Measurements from ENCODE around the gene SF3B4. TPM values are rescaled to one million over a fixed set of nuclear protein-coding genes. Genes with fewer than 3 reads are reported as not detected.

Gene SF3B4
- total RNA-seq, 2 donors from 2014 or later = 85.8 to 93.8 TPM

- Mint-ChIP-seq H3K4me1 (peaks cover 19% of the 10 kb centered on the region), H3K9me3 (no peaks in the 10 kb centered on the region), H3K27ac (peak overlapping the region; percentile 61), H3K36me3 (ENCODE audit: low read depth) (peaks cover 19% of the 10 kb centered on the region), H3K27me3 (ENCODE audit: insufficient read depth) (peaks cover 4% of the 10 kb centered on the region), H3K4me3 (no peak overlapping the region)
- DNase-seq = no peak
- Histone ChIP-seq H3K4me1 (ENCODE audit: control insufficient read depth, insufficient read depth, low read length) (peaks cover 6% of the 10 kb centered on the region), H3K9me3 (ENCODE audit: control insufficient read depth, low read length) (no peaks in the 10 kb centered on the region), H3K36me3 (ENCODE audit: control insufficient read depth, insufficient read depth, low read length) (peaks cover 20% of the 10 kb centered on the region), H3K9ac (ENCODE audit: extremely low read depth, low read length, poor library complexity, severe bottlenecking) (no peak overlapping the region), H3K27ac (ENCODE audit: low read depth, low read length) (no peak overlapping the region), H3K4me3 (ENCODE audit: low read length) (no peak overlapping the region), H3K27me3 (ENCODE audit: control insufficient read depth, insufficient read depth, low read length, poor library complexity, severe bottlenecking) (no peaks in the 10 kb centered on the region)
- WGBS, 2 experiments (ENCODE audit: insufficient coverage in 1 of 2, insufficient read length in 1 of 2) = 90 to 100% methylated on average over 2 of the region's 2 CpGs
- no peak for TF ChIP-seq CTCF (conservative IDR thresholded peaks at IDR 0.05)
Measured at GRCh38 chr1:149929856-149930255, 2.3 kb upstream of the SF3B4 start.

GRCh38 chr1:149928401-149928724 lies 760 bp upstream of the SF3B4 start:
- H3K4me3 ChIP-seq (ENCODE audit: low read length) = peak overlapping the region; percentile 99

GRCh38 chr1:149927056-149927562 lies 494 bp downstream of the SF3B4 start:
- Histone ChIP-seq H3K4me3 (ENCODE audit: low read length) (peak overlapping the region; percentile 99), H3K4me1 (ENCODE audit: control insufficient read depth, insufficient read depth, low read length) (peaks cover 6% of the 10 kb centered on the region), H3K9ac (ENCODE audit: extremely low read depth, low read length, poor library complexity, severe bottlenecking) (peak overlapping the region; percentile 99), H3K27ac (ENCODE audit: low read depth, low read length) (no peak overlapping the region), H3K27me3 (ENCODE audit: control insufficient read depth, insufficient read depth, low read length, poor library complexity, severe bottlenecking) (no peaks in the 10 kb centered on the region), H3K36me3 (ENCODE audit: control insufficient read depth, insufficient read depth, low read length) (peaks cover 46% of the 10 kb centered on the region), H3K9me3 (ENCODE audit: control insufficient read depth, low read length) (no peaks in the 10 kb centered on the region)
- WGBS, 2 experiments (ENCODE audit: insufficient coverage in 1 of 2, insufficient read length in 1 of 2) = 2 to 4% methylated on average over 4 to 10 of the region's 10 CpGs
- Mint-ChIP-seq H3K4me3 (peak overlapping the region; percentile 86), H3K36me3 (ENCODE audit: low read depth) (peaks cover 43% of the 10 kb centered on the region), H3K4me1 (peaks cover 19% of the 10 kb centered on the region), H3K27me3 (ENCODE audit: insufficient read depth) (peaks cover 4% of the 10 kb centered on the region), H3K27ac (peak overlapping the region; percentile 99), H3K9me3 (no peaks in the 10 kb centered on the region)
- no peak for TF ChIP-seq CTCF (conservative IDR thresholded peaks at IDR 0.05)
- no peak for DNase-seq

More at GRCh38 chr1:149928401-149928724, 760 bp upstream of the SF3B4 start:
- Histone ChIP-seq H3K9me3 (ENCODE audit: control insufficient read depth, low read length) (no peaks in the 10 kb centered on the region), H3K4me1 (ENCODE audit: control insufficient read depth, insufficient read depth, low read length) (peaks cover 6% of the 10 kb centered on the region), H3K27ac (ENCODE audit: low read depth, low read length) (peak overlapping the region; percentile 92), H3K27me3 (ENCODE audit: control insufficient read depth, insufficient read depth, low read length, poor library complexity, severe bottlenecking) (no peaks in the 10 kb centered on the region), H3K9ac (ENCODE audit: extremely low read depth, low read length, poor library complexity, severe bottlenecking) (peak overlapping the region; percentile 99), H3K36me3 (ENCODE audit: control insufficient read depth, insufficient read depth, low read length) (peaks cover 35% of the 10 kb centered on the region)
- peaks cover 32% of the 10 kb centered on the region for H3K36me3 Mint-ChIP-seq (ENCODE audit: low read depth)
- H3K27me3 Mint-ChIP-seq (ENCODE audit: insufficient read depth) = peaks cover 4% of the 10 kb centered on the region
- 17% methylated on average over 1 of the region's 1 CpG; no CpG with 5 or more reads in 1 of the 2 experiments for WGBS, 2 experiments (ENCODE audit: insufficient coverage in 1 of 2, insufficient read length in 1 of 2)
- peaks cover 19% of the 10 kb centered on the region for H3K4me1 Mint-ChIP-seq
- H3K27ac Mint-ChIP-seq = peak overlapping the region; percentile 99
- no peak for DNase-seq
- H3K9me3 Mint-ChIP-seq = no peaks in the 10 kb centered on the region
- peak overlapping the region; percentile 86 for H3K4me3 Mint-ChIP-seq
- TF ChIP-seq CTCF (conservative IDR thresholded peaks at IDR 0.05) = no peak

All from endodermal cell (in vitro differentiated cells).